AG09319 (cell line): ENCODE data around the gene LZTS2.

ENCODE experiments used
- DNase-seq: peaks from one replicate; pipeline ENCODE4 v3.0.0-alpha.2; 2010; ENCODE audit warnings: low read depth; ENCODE audit errors: extremely low read depth
- TF ChIP-seq, protein P1 (sequence below): IDR thresholded peaks from 2 replicates; pipeline ENCODE4 v1.5.1; 2011; ENCODE audit warnings: low read depth, mild to moderate bottlenecking, inconsistent platforms, low read length, moderate library complexity

The LZTS2 gene

DNA sequence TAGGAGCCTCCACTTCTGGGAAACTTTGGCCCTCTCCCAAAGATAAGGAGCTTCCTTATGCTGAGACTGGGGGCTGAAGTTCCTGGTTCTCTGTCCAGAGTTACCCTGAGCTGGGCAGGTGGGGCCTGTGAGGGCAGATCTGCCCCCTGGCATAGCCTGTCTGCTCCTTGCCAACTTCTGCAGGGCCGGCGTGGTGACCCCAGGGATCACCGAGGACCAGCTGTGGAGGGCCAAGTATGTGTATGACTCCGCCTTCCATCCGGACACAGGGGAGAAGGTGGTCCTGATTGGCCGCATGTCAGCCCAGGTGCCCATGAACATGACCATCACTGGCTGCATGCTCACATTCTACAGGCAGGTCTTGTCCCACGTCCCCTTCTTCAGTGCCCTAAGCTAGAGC is 35.7 kb downstream of the LZTS2 start:
- DNase-seq, result no peak
- TF ChIP-seq, protein P1, sequence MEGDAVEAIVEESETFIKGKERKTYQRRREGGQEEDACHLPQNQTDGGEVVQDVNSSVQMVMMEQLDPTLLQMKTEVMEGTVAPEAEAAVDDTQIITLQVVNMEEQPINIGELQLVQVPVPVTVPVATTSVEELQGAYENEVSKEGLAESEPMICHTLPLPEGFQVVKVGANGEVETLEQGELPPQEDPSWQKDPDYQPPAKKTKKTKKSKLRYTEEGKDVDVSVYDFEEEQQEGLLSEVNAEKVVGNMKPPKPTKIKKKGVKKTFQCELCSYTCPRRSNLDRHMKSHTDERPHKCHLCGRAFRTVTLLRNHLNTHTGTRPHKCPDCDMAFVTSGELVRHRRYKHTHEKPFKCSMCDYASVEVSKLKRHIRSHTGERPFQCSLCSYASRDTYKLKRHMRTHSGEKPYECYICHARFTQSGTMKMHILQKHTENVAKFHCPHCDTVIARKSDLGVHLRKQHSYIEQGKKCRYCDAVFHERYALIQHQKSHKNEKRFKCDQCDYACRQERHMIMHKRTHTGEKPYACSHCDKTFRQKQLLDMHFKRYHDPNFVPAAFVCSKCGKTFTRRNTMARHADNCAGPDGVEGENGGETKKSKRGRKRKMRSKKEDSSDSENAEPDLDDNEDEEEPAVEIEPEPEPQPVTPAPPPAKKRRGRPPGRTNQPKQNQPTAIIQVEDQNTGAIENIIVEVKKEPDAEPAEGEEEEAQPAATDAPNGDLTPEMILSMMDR, result no peak

DNA sequence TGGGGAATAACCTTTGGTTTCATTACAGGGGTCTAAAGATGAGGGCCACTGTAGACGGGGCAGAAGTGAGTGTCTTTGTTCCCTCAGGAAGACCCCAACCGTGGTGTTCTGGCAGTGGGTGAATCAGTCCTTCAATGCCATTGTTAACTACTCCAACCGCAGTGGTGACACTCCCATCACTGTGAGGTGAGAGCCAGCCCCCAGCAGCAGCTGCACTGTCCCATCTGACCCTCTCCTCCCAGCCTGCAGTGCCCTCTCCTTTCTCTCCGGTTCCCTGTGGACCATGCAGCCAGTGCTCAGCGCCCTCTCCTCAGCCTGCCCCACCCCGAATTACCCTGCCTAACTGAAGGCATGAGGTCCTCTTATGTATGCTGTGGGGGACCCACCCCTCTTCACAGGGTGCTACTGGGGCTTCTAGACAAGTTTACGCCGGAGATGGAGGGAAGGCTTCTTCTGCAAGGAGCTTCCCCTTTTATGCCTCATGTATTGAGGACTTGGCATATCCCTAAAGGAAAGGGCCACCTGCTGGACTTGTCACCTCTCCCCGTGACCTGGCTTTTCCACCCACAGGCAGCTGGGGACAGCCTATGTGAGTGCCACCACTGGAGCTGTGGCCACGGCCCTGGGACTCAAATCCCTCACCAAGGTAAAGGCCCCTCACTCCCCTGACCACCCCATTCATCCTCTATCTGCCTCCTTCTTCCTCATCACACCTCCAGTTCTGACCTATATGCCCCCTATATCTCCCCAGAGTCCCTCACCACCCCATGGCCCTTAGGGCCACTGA is 36.5 kb downstream of the LZTS2 start:
- DNase-seq, result no peak
- TF ChIP-seq, protein P1, result no peak

DNA sequence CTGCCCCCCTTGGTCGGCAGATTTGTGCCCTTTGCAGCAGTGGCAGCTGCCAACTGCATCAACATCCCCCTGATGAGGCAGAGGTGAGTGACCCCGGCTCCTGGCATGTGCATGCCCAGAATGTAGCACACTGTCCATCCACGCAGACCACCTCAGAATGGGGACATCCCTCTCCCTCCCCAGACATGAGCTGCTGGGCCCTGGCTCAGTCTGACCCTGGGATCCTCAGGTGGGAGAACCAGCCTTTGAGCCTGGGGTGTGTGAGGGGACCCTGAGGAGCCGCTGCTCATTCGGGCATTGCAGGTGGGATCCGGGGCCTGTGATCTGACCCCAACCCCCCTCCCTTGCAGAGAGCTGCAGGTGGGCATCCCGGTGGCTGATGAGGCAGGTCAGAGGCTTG is 37.1 kb downstream of the LZTS2 start:
- TF ChIP-seq, protein P1, result no peak
- DNase-seq, result no peak

DNA sequence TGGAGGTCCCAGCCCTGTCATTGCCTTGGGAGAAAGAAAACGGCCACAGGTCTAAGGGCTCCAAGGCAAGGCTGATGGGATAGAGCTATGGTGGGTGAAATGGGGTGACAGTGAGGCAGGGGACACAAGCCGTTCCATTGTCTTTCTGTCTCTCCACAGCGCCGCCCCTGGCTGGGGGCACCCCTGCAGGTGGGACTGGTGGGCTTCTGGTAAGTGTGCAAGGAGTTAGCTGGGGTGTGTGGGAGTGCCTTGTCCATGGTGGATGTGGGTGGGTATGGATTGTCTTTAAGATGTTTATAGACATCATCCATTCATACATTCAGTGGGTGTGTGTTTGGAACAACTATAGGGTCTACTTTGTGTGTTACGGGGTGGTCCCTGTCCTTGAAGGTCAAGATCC is 38.9 kb downstream of the LZTS2 start:
- no peak for DNase-seq
- TF ChIP-seq, protein P1, result no peak

DNA sequence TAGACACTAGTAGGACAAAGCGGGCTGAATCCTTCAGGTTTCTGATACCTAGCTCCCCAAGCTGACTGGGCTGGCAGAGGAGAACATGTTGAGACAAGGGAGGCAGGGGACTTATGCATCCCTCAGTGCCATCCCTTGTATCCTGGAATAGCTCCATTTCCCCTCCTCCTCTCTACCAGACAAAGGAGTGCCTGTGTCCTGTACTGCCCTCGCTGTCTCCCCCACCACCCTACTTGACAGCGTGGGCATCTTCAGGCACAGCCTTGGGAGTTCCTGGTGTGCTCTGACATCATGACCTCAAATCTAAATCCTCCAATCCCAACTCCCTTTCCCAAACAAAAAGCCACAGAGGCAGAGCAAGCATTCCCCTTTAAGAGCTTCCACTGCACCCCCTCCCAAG is 40.5 kb downstream of the LZTS2 start:
- DNase-seq, result no peak
- TF ChIP-seq, protein P1, result no peak

DNA sequence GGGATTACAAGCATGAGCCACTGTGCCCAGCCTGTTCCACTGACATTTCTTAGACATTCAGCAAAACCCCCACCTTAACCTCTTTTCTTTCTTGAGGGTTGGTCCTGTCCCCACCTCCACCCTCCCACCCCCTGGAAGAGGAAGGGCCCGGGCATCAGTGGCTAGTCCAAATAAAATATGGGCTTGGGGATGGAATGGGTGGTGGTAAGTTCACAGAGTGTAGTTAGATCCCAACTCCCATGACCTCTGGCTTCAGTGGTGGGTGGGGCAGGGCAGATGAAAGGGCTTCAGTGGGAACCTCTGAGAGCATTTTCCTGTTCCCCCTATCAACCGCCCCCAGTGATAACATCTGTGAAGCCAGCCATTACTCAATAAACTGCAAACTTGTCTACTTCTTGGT is 41.2 kb downstream of the LZTS2 start:
- no peak for DNase-seq
- TF ChIP-seq, protein P1, result no peak

DNA sequence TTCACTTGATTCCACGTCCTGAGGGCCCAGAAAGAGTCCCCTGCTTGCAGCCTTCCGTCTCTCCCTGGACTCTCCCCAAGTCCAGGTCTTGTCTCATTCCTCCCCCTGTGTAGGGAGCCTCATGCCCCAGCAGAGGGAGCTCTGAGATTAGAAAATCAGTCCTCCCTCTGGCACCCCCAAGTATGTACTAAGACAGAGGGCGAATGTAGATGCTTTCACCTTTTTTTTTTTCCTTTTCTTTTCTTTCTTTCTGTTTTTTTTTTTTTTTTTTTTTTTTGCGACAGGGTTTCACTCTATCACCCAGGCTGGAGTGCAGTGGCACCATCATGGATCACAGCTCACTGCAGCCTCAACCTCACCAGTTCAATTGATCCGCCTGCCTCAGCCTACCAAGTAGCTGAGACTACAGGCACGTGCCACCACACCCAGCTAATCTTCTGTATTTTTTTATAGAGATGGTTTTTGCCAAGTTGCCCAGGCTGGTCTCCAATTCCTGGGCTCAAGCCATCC is 41.7 kb downstream of the LZTS2 start:
- TF ChIP-seq, protein P1, result peak; percentile 87
- DNase-seq, result peak; percentile 76
